ENCODE results near the gene PNLIPRP3. TPM values are rescaled to one million over a fixed set of nuclear protein-coding genes. Genes with fewer than 3 reads are reported as not detected.
A peak's percentile ranks its signal among the peaks of the same experiment; 100 is the strongest.

PNLIPRP3 gene
- total RNA-seq, 1 experiment from 2014 or later: not detected

DNA sequence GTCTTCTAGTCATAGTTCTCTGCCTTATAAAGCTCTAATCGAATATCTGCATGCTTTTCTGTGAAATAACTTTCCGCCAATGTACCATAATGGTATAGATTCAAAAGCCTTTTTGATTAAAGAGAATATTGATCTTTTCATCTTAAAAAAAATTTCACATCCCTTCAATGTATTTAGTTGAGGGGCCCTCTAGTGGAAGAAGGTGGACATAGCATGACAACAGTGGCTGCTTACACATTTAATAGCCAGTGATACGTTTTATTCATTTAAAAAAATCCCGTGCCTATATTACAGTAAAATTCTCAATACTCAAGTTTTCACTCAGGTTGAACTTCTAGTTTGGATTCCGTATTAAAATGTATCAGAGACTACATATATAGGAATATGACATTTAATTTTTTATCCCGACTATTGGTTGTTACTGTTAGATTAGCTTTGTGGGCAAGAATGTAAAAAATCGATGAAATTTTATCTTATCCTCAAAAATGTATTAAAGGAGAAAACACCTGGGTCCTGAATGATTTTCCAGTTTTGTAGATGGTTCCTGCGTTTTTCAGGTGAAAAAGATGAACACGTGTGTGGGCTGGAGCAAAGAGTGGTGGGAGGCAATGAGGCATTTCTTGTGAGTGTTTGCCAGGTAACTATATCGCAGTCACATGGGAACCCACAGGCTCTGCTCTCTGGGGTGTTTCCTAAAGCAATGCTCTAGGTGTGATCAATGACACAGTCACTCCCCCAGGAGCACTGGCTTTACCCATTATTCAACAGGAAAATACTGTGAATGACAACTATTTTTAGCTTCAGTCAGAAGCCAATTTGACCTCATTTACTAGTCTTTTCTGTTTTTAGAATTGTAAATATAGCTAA lies 94.0 kb downstream of the PNLIPRP3 start:
- Histone ChIP-seq H3K9me3 (ENCODE audit: control insufficient read depth, low read depth, low read length) (no peaks in the 10 kb centered on the region), H3K4me1 (ENCODE audit: insufficient read depth, low read length) (no peaks in the 10 kb centered on the region), H3K4me2 (ENCODE audit: insufficient read depth, insufficient read length, low read length) (no peak overlapping the region), H2BK120ac (ENCODE audit: low read depth, low read length, poor library complexity, severe bottlenecking) (no peak overlapping the region), H4K20me1 (ENCODE audit: control insufficient read depth, insufficient read depth, insufficient read length) (no peaks in the 10 kb centered on the region), H4K91ac (ENCODE audit: insufficient read length, low read depth, low read length) (no peak overlapping the region), H2AFZ (ENCODE audit: low read length) (no peak overlapping the region), H3K56ac (ENCODE audit: insufficient read length, low read depth, low read length) (no peak overlapping the region), H3K27me3 (ENCODE audit: insufficient read depth, low read length) (no peaks in the 10 kb centered on the region), H3K14ac (ENCODE audit: insufficient read depth, low read length) (no peak overlapping the region), H3K79me2 (ENCODE audit: insufficient read depth, low read length) (no peaks in the 10 kb centered on the region), H2BK12ac (ENCODE audit: insufficient read length, low read depth, low read length) (no peak overlapping the region), H2BK5ac (ENCODE audit: insufficient read length, low read length) (no peak overlapping the region), H3K18ac (ENCODE audit: insufficient read length, low read depth, low read length) (no peak overlapping the region), H3K23me2 (ENCODE audit: insufficient read length, low read depth, low read length, poor library complexity, severe bottlenecking) (no peaks in the 10 kb centered on the region), H3K27ac (ENCODE audit: insufficient read length, low read depth, low read length) (no peak overlapping the region), H3K23ac (ENCODE audit: insufficient read length, low read depth, low read length) (no peak overlapping the region), H4K5ac (ENCODE audit: insufficient read length, low read depth, low read length) (no peak overlapping the region), H4K8ac (replicated peaks; ENCODE audit: insufficient read length, low read depth, low read length) (no peak overlapping the region), H3K9ac (ENCODE audit: extremely low read depth, insufficient read length, low read length) (no peak overlapping the region), H2BK15ac (ENCODE audit: low read depth, low read length) (no peak overlapping the region), H2AK5ac (ENCODE audit: insufficient read length, low read length) (no peak overlapping the region), H2BK20ac (ENCODE audit: low read depth, low read length, poor library complexity, severe bottlenecking) (no peak overlapping the region), H3T11ph (ENCODE audit: low read length) (no peak overlapping the region), H3K79me1 (ENCODE audit: insufficient read depth, low read depth, low read length, poor library complexity, severe bottlenecking) (no peaks in the 10 kb centered on the region), H3K4ac (ENCODE audit: low read depth, low read length) (no peak overlapping the region)
- no CpG with 5 or more reads among the region's 10 CpGs for WGBS (ENCODE audit: extremely low coverage, insufficient read length, low lambda C conversion rate)
- TF ChIP-seq, protein P1, sequence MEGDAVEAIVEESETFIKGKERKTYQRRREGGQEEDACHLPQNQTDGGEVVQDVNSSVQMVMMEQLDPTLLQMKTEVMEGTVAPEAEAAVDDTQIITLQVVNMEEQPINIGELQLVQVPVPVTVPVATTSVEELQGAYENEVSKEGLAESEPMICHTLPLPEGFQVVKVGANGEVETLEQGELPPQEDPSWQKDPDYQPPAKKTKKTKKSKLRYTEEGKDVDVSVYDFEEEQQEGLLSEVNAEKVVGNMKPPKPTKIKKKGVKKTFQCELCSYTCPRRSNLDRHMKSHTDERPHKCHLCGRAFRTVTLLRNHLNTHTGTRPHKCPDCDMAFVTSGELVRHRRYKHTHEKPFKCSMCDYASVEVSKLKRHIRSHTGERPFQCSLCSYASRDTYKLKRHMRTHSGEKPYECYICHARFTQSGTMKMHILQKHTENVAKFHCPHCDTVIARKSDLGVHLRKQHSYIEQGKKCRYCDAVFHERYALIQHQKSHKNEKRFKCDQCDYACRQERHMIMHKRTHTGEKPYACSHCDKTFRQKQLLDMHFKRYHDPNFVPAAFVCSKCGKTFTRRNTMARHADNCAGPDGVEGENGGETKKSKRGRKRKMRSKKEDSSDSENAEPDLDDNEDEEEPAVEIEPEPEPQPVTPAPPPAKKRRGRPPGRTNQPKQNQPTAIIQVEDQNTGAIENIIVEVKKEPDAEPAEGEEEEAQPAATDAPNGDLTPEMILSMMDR (conservative IDR thresholded peaks at IDR 0.05): peak; percentile 88
- DNase-seq: no peak
- no peaks in the 10 kb centered on the region for H3K27me3 Mint-ChIP-seq (ENCODE audit: low read depth)
- no peaks in the 10 kb centered on the region for H3K9me3 Mint-ChIP-seq
- H3K4me1 Mint-ChIP-seq: peaks cover 2 to 4% of the 10 kb centered on the region in 2 experiments; a peak in 3 of 4 replicates
- H3K4me3 Mint-ChIP-seq: no peak overlapping the region
- H3K36me3 Mint-ChIP-seq (ENCODE audit: insufficient read depth in 1 of 3, low read depth in 3 of 3): no peaks in the 10 kb centered on the region; a peak in 1 of 7 replicates
- H3K27ac Mint-ChIP-seq: no peak overlapping the region
